HL-60/S4 (cell line): ENCODE measurements around the gene ZSCAN16.

Experiments used
- in situ Hi-C: fragments of 300-500 bp; cut with MboI; formaldehyde crosslinking; loops from 2 replicates; pipeline ENCODE4 v1.14.3; 2022; ENCODE audit warnings: low sequenced_read_pairs

Gene ZSCAN16

DNA sequence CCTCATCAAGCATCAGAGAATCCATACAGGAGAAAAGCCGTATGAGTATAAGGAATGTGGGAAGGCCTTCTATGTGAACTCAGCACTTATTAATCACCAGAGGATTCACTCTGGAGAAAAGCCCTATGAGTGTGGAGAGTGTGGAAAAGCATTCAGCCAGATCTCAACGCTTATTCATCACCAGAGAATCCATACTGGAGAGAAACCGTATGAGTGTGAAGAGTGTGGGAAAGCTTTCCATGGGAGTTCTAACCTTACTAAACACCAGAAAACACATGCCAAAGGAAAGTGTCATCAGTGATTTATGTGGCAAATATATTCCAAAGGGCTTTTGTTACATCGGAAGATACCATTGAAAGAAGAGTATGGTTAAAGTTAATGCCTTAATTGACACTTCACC, 42.7 kb downstream of the ZSCAN16 start:
- in situ Hi-C loops, result no loop called here

DNA sequence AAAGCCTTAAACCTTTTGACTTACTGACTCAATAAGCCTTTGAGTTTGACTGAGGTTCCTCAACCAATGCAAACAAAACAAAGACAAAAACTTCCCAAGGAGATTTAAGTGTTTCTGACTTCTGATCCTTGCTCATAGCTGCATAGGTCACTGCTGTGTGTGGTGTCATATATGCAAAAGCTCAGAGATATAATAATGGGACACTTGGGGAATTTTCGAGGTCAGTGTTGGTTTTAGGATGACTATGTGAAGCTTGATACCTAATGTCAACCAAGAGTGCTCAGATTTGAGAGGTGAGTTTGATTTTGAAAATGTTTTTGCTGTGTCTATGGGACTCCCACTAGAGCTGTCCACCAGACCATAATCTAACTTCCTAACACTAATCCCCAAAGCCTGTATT, 43.5 kb downstream of the ZSCAN16 start:
- in situ Hi-C loops, result no loop called here

DNA sequence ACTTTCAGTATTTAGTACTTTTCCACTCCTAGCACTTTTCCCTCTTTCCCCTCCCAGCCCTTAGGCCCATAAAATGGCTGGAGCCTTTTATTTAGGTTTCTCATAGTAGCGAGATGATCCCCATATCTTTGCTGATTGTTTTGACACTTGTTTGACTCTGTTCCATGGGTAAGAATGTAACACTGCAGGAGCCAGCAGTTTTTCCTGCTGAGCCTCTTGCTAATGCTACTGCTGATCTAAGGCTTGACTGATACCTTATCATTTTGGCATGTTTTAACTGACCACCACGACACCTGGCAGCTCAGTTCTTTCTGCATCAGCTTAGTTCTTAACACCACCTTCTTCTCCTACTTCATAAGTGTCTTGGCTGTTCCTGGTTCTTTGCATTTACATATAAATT, 46.9 kb downstream of the ZSCAN16 start:
- in situ Hi-C loops, result no loop called here

DNA sequence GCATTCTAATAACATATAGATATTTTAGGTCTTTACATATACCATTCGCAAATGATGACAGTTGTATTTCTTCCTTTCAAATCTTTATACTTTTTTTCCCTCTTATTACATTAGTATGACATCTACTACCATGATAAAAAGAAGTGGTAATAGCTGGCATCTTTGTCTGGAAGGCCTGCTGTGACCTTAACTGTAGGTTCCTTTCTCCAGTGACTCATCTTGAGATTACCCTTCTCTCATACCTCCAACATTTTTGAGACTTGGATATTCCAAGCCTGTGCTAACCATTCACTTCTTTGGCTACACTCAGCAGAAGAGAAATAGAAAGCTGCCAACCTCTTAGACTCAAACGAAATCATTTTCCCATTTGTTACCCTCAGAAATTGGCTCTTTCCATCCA, 47.6 kb downstream of the ZSCAN16 start:
- in situ Hi-C loops, result no loop called here

DNA sequence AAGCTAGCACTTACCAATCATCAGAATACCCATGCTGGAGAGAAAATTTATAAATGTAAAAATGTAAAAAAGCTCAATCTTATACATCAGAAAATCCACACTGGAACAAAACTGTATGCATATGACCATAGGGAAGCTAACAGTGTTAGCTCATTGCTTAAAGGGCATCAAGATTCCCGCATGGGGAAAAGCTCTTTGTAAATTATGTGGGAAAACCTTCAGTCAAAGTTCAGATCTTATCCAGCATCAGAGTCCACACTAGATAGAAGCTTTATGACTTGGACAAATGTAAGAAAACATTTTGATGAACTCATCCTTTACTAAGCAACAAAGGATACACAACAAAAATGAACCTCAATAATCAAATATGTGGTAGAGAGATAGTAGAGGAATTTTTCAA, 52.0 kb downstream of the ZSCAN16 start:
- in situ Hi-C loops, result no loop called here
